Dorsolateral prefrontal cortex (tissue), 118 donors: ENCODE measurements around the gene GRB10. TPM values are rescaled to one million over a fixed set of nuclear protein-coding genes. Genes with fewer than 3 reads are reported as not detected.

Source experiments
- total RNA-seq, 120 experiments: library from RNA; stranded (reverse); gene quantifications; one replicate each; pipeline versions ENCODE4 v1.2.3 to v1.2.4, GENCODE V29; 2022

The GRB10 gene
- total RNA-seq, 120 experiments from 2014 or later = 74.7 to 208 (median 113) TPM

Other genes with a start within 250 kb of the GRB10 start
- gene DDC, start 217.5 kb downstream of the GRB10 start, total RNA-seq = 1 to 10 TPM in 8 of 120 experiments, under 1 TPM in 10, not detected in 102; 0.29 to 2.3 (median 0.87) TPM